ENCODE data around the gene TMEM38B. TPM values are rescaled to one million over a fixed set of nuclear protein-coding genes. Genes with fewer than 3 reads are reported as not detected.

TMEM38B gene
- total RNA-seq, 1 donor from 2014 or later: 11.8 TPM

DNA sequence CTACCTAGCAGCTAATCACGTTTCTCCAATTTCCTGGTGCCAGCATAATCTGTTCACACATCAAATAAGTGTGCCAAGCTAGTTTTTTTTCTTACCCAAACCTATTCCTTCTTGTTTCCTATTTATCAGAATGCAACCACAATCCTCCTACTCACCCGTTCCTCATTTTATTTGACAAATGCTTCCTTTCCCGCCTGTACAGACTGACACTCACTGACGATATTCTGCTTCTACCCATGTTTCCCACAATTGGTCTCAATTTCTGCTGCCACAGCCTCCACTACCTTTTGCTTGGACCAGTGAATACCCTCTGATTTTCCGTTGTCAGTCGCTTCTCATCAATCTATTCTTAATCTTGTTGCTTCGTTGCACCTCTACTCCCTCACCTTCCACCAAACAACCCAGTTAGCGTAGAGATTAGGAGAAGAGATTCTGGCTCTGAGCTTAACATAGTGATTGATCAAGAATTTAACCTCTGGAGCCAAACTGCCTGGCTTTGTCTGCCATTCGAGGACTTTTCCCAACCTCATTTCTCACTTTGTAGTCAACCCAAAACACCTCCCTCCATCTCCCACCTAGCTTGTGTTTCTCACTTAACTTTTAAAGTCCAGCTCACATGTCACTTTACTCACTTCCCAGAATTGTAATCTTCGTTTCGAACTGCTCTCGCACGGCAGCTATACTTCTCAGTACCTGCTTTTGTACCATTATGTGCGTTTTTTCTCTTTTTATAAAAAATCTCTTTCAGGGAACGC lies 729 bp upstream of the TMEM38B start:
- Mint-ChIP-seq H3K4me3 (ENCODE audit: unreplicated experiment) (peak overlapping the region; percentile 90), H3K27ac (ENCODE audit: unreplicated experiment) (no peak overlapping the region), H3K36me3 (ENCODE audit: low read depth, unreplicated experiment) (no peaks in the 10 kb centered on the region), H3K27me3 (ENCODE audit: unreplicated experiment) (peaks cover 3% of the 10 kb centered on the region), H3K4me1 (ENCODE audit: unreplicated experiment) (peaks cover 11% of the 10 kb centered on the region), H3K9me3 (ENCODE audit: unreplicated experiment) (no peaks in the 10 kb centered on the region)
- no peak for DNase-seq (ENCODE audit: low spot score)
- TF ChIP-seq, protein P1, sequence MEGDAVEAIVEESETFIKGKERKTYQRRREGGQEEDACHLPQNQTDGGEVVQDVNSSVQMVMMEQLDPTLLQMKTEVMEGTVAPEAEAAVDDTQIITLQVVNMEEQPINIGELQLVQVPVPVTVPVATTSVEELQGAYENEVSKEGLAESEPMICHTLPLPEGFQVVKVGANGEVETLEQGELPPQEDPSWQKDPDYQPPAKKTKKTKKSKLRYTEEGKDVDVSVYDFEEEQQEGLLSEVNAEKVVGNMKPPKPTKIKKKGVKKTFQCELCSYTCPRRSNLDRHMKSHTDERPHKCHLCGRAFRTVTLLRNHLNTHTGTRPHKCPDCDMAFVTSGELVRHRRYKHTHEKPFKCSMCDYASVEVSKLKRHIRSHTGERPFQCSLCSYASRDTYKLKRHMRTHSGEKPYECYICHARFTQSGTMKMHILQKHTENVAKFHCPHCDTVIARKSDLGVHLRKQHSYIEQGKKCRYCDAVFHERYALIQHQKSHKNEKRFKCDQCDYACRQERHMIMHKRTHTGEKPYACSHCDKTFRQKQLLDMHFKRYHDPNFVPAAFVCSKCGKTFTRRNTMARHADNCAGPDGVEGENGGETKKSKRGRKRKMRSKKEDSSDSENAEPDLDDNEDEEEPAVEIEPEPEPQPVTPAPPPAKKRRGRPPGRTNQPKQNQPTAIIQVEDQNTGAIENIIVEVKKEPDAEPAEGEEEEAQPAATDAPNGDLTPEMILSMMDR (IDR thresholded peaks at IDR 0.05; ENCODE audit: unreplicated experiment): no peak

- no peak overlapping the region for H3K27ac Mint-ChIP-seq (ENCODE audit: unreplicated experiment)
- H3K4me3 Mint-ChIP-seq (ENCODE audit: unreplicated experiment): peak overlapping the region; percentile 88
- H3K27me3 Mint-ChIP-seq (ENCODE audit: unreplicated experiment): peaks cover 3% of the 10 kb centered on the region
- H3K36me3 Mint-ChIP-seq (ENCODE audit: low read depth, unreplicated experiment): no peaks in the 10 kb centered on the region
- peak; percentile 51 for DNase-seq (ENCODE audit: low spot score)
- TF ChIP-seq, protein P1 (IDR thresholded peaks at IDR 0.05; ENCODE audit: unreplicated experiment): no peak
- peaks cover 19% of the 10 kb centered on the region for H3K4me1 Mint-ChIP-seq (ENCODE audit: unreplicated experiment)
- no peaks in the 10 kb centered on the region for H3K9me3 Mint-ChIP-seq (ENCODE audit: unreplicated experiment)
Observed at GRCh38 chr9:105694848-105695581, 674 bp downstream of the TMEM38B start.

- Mint-ChIP-seq H3K4me1 (ENCODE audit: unreplicated experiment) (peaks cover 19% of the 10 kb centered on the region), H3K36me3 (ENCODE audit: low read depth, unreplicated experiment) (no peaks in the 10 kb centered on the region), H3K27me3 (ENCODE audit: unreplicated experiment) (peaks cover 3% of the 10 kb centered on the region), H3K27ac (ENCODE audit: unreplicated experiment) (no peak overlapping the region), H3K4me3 (ENCODE audit: unreplicated experiment) (no peak overlapping the region), H3K9me3 (ENCODE audit: unreplicated experiment) (no peaks in the 10 kb centered on the region)
- TF ChIP-seq, protein P1 (IDR thresholded peaks at IDR 0.05; ENCODE audit: unreplicated experiment): no peak
- DNase-seq (ENCODE audit: low spot score): no peak
Observed at GRCh38 chr9:105696219-105696793, 2.0 kb downstream of the TMEM38B start.

GRCh38 chr9:105697871-105698270 lies 3.5 kb downstream of the TMEM38B start:
- Mint-ChIP-seq H3K9me3 (ENCODE audit: unreplicated experiment) (no peaks in the 10 kb centered on the region), H3K4me1 (ENCODE audit: unreplicated experiment) (peaks cover 19% of the 10 kb centered on the region), H3K27ac (ENCODE audit: unreplicated experiment) (no peak overlapping the region), H3K36me3 (ENCODE audit: low read depth, unreplicated experiment) (no peaks in the 10 kb centered on the region), H3K4me3 (ENCODE audit: unreplicated experiment) (no peak overlapping the region), H3K27me3 (ENCODE audit: unreplicated experiment) (peaks cover 3% of the 10 kb centered on the region)
- no peak for DNase-seq (ENCODE audit: low spot score)
- TF ChIP-seq, protein P1 (IDR thresholded peaks at IDR 0.05; ENCODE audit: unreplicated experiment): no peak

Measured in endothelial cell (in vitro differentiated cells).